Nasal cavity respiratory epithelium epithelial cell of viscerocranial mucosa (primary cell): ENCODE measurements around the gene DNASE1. TPM values are rescaled to one million over a fixed set of nuclear protein-coding genes. Genes with fewer than 3 reads are reported as not detected.

Experiments used
- total RNA-seq: library from RNA; depleted of rRNA; stranded (reverse); fragments of >200 nt; gene quantifications from 2 replicates; pipeline ENCODE4 v1.2.3, GENCODE V29; 2014

Gene DNASE1, protein sequence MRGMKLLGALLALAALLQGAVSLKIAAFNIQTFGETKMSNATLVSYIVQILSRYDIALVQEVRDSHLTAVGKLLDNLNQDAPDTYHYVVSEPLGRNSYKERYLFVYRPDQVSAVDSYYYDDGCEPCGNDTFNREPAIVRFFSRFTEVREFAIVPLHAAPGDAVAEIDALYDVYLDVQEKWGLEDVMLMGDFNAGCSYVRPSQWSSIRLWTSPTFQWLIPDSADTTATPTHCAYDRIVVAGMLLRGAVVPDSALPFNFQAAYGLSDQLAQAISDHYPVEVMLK
- 6.8 and 19.4 TPM in 2 replicates for total RNA-seq

DNA sequence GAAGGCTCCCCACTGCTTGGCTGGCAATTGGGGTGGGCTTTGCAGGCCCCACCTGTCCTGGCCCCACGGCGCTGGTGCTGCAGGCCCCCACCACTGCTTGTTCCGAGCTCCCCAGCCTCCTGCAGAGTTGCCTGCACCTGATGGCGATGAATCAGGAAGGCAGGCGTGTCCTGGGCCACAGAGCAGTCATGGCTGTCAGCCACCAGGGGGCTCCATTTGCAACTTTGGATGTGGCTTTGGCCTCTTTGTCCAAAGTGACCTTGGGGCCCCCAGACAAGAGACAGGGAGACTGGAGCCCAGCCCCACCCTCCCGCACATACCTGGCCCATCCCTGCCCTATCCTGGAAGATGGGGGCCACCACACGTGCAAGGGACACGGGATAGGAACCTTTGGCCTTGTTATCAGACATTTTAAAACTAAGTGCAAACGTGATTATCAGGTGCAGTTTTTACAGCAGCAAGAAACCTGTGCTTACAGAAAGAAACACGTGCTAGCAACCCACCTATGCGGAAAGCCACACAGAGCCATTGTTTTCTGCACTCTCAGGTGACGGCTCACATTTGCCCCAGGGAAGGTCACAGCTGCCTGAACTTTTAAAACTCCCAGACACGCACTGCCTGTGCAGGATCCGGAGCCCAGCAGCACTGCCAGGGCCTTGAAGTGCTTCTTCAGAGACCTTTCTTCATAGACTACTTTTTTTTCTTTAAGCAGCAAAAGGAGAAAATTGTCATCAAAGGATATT, at the start of gene DNASE1:
Gene DNASE1, plus strand, starts transcription at position 443 of the 743 bp plus-strand sequence. CDS start 683 bp downstream, outside the sequence.

DNA sequence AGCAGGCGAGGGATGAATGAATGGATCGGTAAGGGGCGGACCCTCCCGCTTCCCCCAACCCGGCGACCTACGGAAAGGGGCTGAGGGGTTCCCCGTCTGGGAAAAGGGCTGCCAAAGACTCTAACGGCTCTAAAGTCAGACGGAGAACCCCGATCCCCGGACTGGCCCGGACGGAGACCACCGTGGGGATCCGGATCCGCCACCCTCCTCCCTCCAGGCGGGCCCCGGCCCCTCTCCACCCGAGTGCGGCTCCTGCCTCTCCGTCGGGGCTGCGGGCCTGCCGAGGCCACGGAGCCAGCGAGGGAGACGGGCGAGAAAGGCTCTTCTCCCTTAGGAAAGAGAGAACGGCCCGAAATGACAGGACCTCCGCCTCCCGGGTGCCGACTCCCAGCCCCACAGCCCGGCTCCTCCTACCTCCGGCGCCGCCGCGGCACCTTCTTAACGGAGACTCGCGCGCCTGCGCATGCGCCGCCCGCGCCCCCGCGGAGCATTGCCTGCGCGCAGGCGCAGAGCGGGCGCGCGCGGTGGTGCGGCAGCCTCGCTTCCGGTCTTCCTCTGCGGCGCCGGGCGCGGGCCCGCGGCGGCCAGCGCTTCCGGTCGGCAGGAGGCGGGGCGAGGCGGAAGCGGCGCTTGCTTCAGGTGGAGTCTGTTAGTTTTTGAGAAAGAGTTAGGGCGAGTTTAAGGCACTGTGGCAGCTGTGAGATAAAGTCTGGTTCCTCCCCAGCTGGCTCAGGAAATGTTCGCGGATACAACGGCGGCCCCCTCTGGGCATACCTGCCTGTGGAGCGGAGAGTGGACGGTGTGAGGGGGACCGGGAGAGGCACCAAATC, 43.1 kb upstream of the DNASE1 start, which contains the start of gene SLX4:
Gene SLX4, minus strand, starts transcription at position 461 of the 830 bp plus-strand sequence. CDS start 2,642 bp downstream, outside the sequence.

Other genes with a start within 250 kb of the DNASE1 start
- gene ZNF597, start 211.2 kb upstream of the DNASE1 start, total RNA-seq, result 2.7 and 4.6 TPM in 2 replicates
- gene NAA60, start 211.0 kb upstream of the DNASE1 start, total RNA-seq, result 6.5 and 17.8 TPM in 2 replicates
- gene C16orf90, start 159.2 kb upstream of the DNASE1 start, total RNA-seq, result not detected in 2 replicates
- gene CLUAP1, start 153.7 kb upstream of the DNASE1 start, total RNA-seq, result 9.2 and 24.7 TPM in 2 replicates
- gene NLRC3, start 77.3 kb upstream of the DNASE1 start, total RNA-seq, result under 0.01 and 0.07 TPM in 2 replicates
- gene SLX4, start 43.1 kb upstream of the DNASE1 start, total RNA-seq, result 3.4 and 5.3 TPM in 2 replicates
- gene TRAP1, start 62.8 kb downstream of the DNASE1 start, total RNA-seq, result 121 and 143 TPM in 2 replicates
- 12.3 and 33.5 TPM in 2 replicates for gene CREBBP, start 226.0 kb downstream of the DNASE1 start, total RNA-seq